HTERT RPE-1 (cell line): ENCODE data around the gene GOLGA6L9.
"Not testable (repeated sequence)": the region's sequence is repeated elsewhere in the genome, so short reads cannot be mapped to it uniquely, and the experiment has no call there.

Experiments used
- in situ Hi-C: fragments of 300-500 bp; cut with MboI; formaldehyde crosslinking; loops from 4 replicates; pipeline ENCODE4 v1.14.3; 2020; ENCODE audit warnings: low sequenced_read_pairs

Gene GOLGA6L9

GRCh38 chr15:82465629-82466028, 36.0 kb downstream of the GOLGA6L9 start:
- in situ Hi-C loops, result not testable (repeated sequence)

- in situ Hi-C loops, result not testable (repeated sequence)
Measured at GRCh38 chr15:82468205-82468604, 38.6 kb downstream of the GOLGA6L9 start.

- in situ Hi-C loops, result not testable (repeated sequence)
Measured at GRCh38 chr15:82469381-82469780, 39.8 kb downstream of the GOLGA6L9 start.

GRCh38 chr15:82472269-82472982, 42.8 kb downstream of the GOLGA6L9 start:
- in situ Hi-C loops, result not testable (repeated sequence)

- in situ Hi-C loops, result not testable (repeated sequence)
Measured at GRCh38 chr15:82474596-82475325, 45.1 kb downstream of the GOLGA6L9 start.

- in situ Hi-C loops, result not testable (repeated sequence)
Measured at GRCh38 chr15:82475345-82475967, 45.8 kb downstream of the GOLGA6L9 start.

GRCh38 chr15:82476697-82477342, 47.2 kb downstream of the GOLGA6L9 start:
- in situ Hi-C loops, result not testable (repeated sequence)

GRCh38 chr15:82477343-82478057, 47.9 kb downstream of the GOLGA6L9 start:
- in situ Hi-C loops, result not testable (repeated sequence)
